NCI-H2196 (cell line): ENCODE data around the gene DLX4.

Source experiments
- DNase-seq: peaks from one replicate; lab custom pipeline; 2025; ENCODE audit not compliant: unreplicated experiment; lab: John Stamatoyannopoulos, UW

Gene DLX4

GRCh38 chr17:49969134-49969759 lies at the start of gene DLX4:
DLX4 (plus strand) TSS chr17:49969190; CDS start chr17:49969469, 279 bp downstream.
- no peak for DNase-seq

- no peak for DNase-seq
Observed at GRCh38 chr17:49920030-49920769, 48.8 kb upstream of the DLX4 start.

- DNase-seq = no peak
Observed at GRCh38 chr17:49922095-49922494, 46.9 kb upstream of the DLX4 start.

GRCh38 chr17:49924116-49924515 lies 44.9 kb upstream of the DLX4 start:
- no peak for DNase-seq

GRCh38 chr17:49924589-49924988 lies 44.4 kb upstream of the DLX4 start:
- no peak for DNase-seq

GRCh38 chr17:49925921-49926320 lies 43.1 kb upstream of the DLX4 start:
- no peak for DNase-seq

- no peak for DNase-seq
Observed at GRCh38 chr17:49926886-49927285, 42.1 kb upstream of the DLX4 start.

- no peak for DNase-seq
Observed at GRCh38 chr17:49928126-49928800, 40.7 kb upstream of the DLX4 start.

- no peak for DNase-seq
Observed at GRCh38 chr17:49928837-49929475, 40.0 kb upstream of the DLX4 start.

GRCh38 chr17:49930880-49931279 lies 38.1 kb upstream of the DLX4 start:
- no peak for DNase-seq

GRCh38 chr17:49931416-49932137 lies 37.4 kb upstream of the DLX4 start:
- DNase-seq = no peak

- DNase-seq = no peak
Observed at GRCh38 chr17:49932138-49932723, 36.8 kb upstream of the DLX4 start.

GRCh38 chr17:49932901-49933300 lies 36.1 kb upstream of the DLX4 start:
- no peak for DNase-seq

- peak; percentile 28 for DNase-seq
Observed at GRCh38 chr17:49935526-49936210, 33.3 kb upstream of the DLX4 start.

GRCh38 chr17:49936386-49936785 lies 32.6 kb upstream of the DLX4 start:
- no peak for DNase-seq

- DNase-seq = no peak
Observed at GRCh38 chr17:49939318-49939717, 29.7 kb upstream of the DLX4 start.

GRCh38 chr17:49941427-49941826 lies 27.6 kb upstream of the DLX4 start:
- no peak for DNase-seq

GRCh38 chr17:49942947-49943346 lies 26.0 kb upstream of the DLX4 start:
- no peak for DNase-seq

GRCh38 chr17:49944273-49944870 lies 24.6 kb upstream of the DLX4 start:
- no peak for DNase-seq

- no peak for DNase-seq
Observed at GRCh38 chr17:49946208-49946607, 22.8 kb upstream of the DLX4 start.
